Transverse colon (tissue), 3 donors: Measurements from ENCODE around the gene CORO2A.
"Not testable (repeated sequence)": the region's sequence is repeated elsewhere in the genome, so short reads cannot be mapped to it uniquely, and the experiment has no call there.

ENCODE experiments used
- CTCF ChIP-seq, 5 experiments: fragments of 200-600 bp in 3 of 5; fragments of 450-650 bp in 2 of 5; sonication (generic) in 3 of 5; IDR thresholded peaks; 1 replicate in 2 of 5; 2 replicates in 3 of 5; pipeline ENCODE4 v1.5.1; 2016 to 2017; ENCODE audit warnings: antibody characterized with exemption in 5 of 5, inconsistent platforms in 3 of 5, mild to moderate bottlenecking in 2 of 5, moderate library complexity in 1 of 5
- POLR2A ChIP-seq: fragments of 450-650 bp; IDR thresholded peaks from one replicate; pipeline ENCODE4 v1.6.1; 2016; ENCODE audit warnings: antibody characterized with exemption, mild to moderate bottlenecking, moderate library complexity

GRCh38 chr9:98076514-98076890 lies 115.9 kb downstream of the CORO2A start:
- TF ChIP-seq CTCF (IDR thresholded peaks at IDR 0.05); POLR2A: not testable (repeated sequence)
